WTC11 (cell line): ENCODE measurements around the gene EGFR. TPM values are rescaled to one million over a fixed set of nuclear protein-coding genes. Genes with fewer than 3 reads are reported as not detected.

Experiments
- ATAC-seq: fragments of 200-7000 bp; cut with Tn5 transposase; 2 replicates; pipeline ENCODE4 v1.10.0; 2021; ENCODE audit warnings: mild to moderate bottlenecking, moderate library complexity
- CTCF ChIA-PET: fragments of 300-600 bp; sonication (Branson Sonifier 250); formaldehyde crosslinking; loops from one replicate; lab custom pipeline; 2021; ENCODE audit warnings: antibody characterized with exemption; lab: Charles Lee
- POLR2A ChIA-PET: fragments of 350-600 bp; sonication (Branson Sonifier 250); formaldehyde crosslinking; loops from one replicate; lab custom pipeline; 2021; ENCODE audit warnings: antibody characterized with exemption; lab: Charles Lee
- DNase-seq: peaks from one replicate; pipeline ENCODE4 v3.0.0; 2021; ENCODE audit warnings: low spot score
- H3K27ac Mint-ChIP-seq: 2 replicates; pipeline ENCODE4 v1.8.0; 2021; ENCODE audit warnings: mixed read lengths
- H3K27me3 Mint-ChIP-seq: 2 replicates; pipeline ENCODE4 v1.8.0; 2021; ENCODE audit warnings: low read depth, mild to moderate bottlenecking, moderate library complexity, mixed read lengths
- H3K36me3 Mint-ChIP-seq: 2 replicates; pipeline ENCODE4 v1.8.0; 2021; ENCODE audit warnings: mixed read lengths
- H3K4me1 Mint-ChIP-seq: 2 replicates; pipeline ENCODE4 v1.8.0; 2022; ENCODE audit warnings: mixed read lengths
- H3K4me3 Mint-ChIP-seq: 2 replicates; pipeline ENCODE4 v1.8.0; 2021; ENCODE audit warnings: mild to moderate bottlenecking, moderate library complexity, mixed read lengths
- H3K9me3 Mint-ChIP-seq: 2 replicates; pipeline ENCODE4 v1.8.0; 2021; ENCODE audit warnings: mixed read lengths
- CREB1 ChIP-seq: sonication (generic); formaldehyde crosslinking; IDR thresholded peaks from 2 replicates; pipeline ENCODE4 v1.8.0; 2023; ENCODE audit warnings: mild to moderate bottlenecking, missing genetic modification reagents
- GTF2I ChIP-seq: fragments of 250-450 bp; sonication (Bioruptor Pico); conservative IDR thresholded peaks from 2 replicates; pipeline ENCODE4 v1.4.0; 2021; ENCODE audit warnings: mild to moderate bottlenecking
- MYBL2 ChIP-seq: sonication (generic); formaldehyde crosslinking; IDR thresholded peaks from 2 replicates; pipeline ENCODE4 v1.8.1; 2023; ENCODE audit warnings: mild to moderate bottlenecking, moderate library complexity, missing genetic modification reagents
- NFE2L1 ChIP-seq: sonication (generic); formaldehyde crosslinking; IDR thresholded peaks from 2 replicates; pipeline ENCODE4 v1.8.1; 2023; ENCODE audit warnings: missing genetic modification reagents
- RELA ChIP-seq: sonication (generic); formaldehyde crosslinking; IDR thresholded peaks from 2 replicates; pipeline ENCODE4 v1.8.1; 2022; ENCODE audit warnings: missing genetic modification reagents, mild to moderate bottlenecking, borderline replicate concordance
- RORB ChIP-seq: fragments of 250-450 bp; sonication (Bioruptor Pico); IDR thresholded peaks from 2 replicates; pipeline ENCODE4 v1.9.0; 2021; ENCODE audit warnings: mild to moderate bottlenecking
- SMAD4 ChIP-seq: sonication (generic); formaldehyde crosslinking; IDR thresholded peaks from 2 replicates; pipeline ENCODE4 v1.8.0; 2022; ENCODE audit warnings: mild to moderate bottlenecking, missing genetic modification reagents
- SP1 ChIP-seq: sonication (generic); formaldehyde crosslinking; conservative IDR thresholded peaks from 2 replicates; pipeline ENCODE4 v1.8.1; 2022; ENCODE audit warnings: missing genetic modification reagents
- ZNF121 ChIP-seq: sonication (generic); formaldehyde crosslinking; IDR thresholded peaks from 2 replicates; pipeline ENCODE4 v1.8.0; 2023; ENCODE audit warnings: missing genetic modification reagents
- ZNF138 ChIP-seq: sonication (generic); formaldehyde crosslinking; conservative IDR thresholded peaks from 2 replicates; pipeline ENCODE4 v1.8.1; 2022; ENCODE audit warnings: mild to moderate bottlenecking, moderate library complexity, missing genetic modification reagents
- ZNF219 ChIP-seq: sonication (generic); formaldehyde crosslinking; IDR thresholded peaks from 2 replicates; pipeline ENCODE4 v1.8.0; 2023; ENCODE audit warnings: missing genetic modification reagents, mild to moderate bottlenecking, borderline replicate concordance
- ZNF232 ChIP-seq: sonication (generic); formaldehyde crosslinking; IDR thresholded peaks from 2 replicates; pipeline ENCODE4 v1.8.0; 2022; ENCODE audit warnings: mild to moderate bottlenecking, missing genetic modification reagents
- ZNF396 ChIP-seq: fragments of 250-450 bp; sonication (Bioruptor Pico); IDR thresholded peaks from 2 replicates; pipeline ENCODE4 v1.8.0; 2021; ENCODE audit warnings: mild to moderate bottlenecking, moderate library complexity, borderline replicate concordance
- total RNA-seq: library from RNA; stranded (reverse); gene quantifications from 3 replicates; pipeline ENCODE4 v1.2.3, GENCODE V29; 2021
- TF ChIP-seq, protein P1 (sequence below): sonication (generic); formaldehyde crosslinking; IDR thresholded peaks from 2 replicates; pipeline ENCODE4 v1.8.1; 2023; ENCODE audit warnings: mild to moderate bottlenecking, missing genetic modification reagents, borderline replicate concordance
- TF ChIP-seq, protein P2 (sequence below): fragments of 250-450 bp; sonication (Bioruptor Pico); IDR thresholded peaks from 2 replicates; pipeline ENCODE4 v1.9.0; 2021; ENCODE audit warnings: mild to moderate bottlenecking, borderline replicate concordance
- TF ChIP-seq, protein P3 (sequence below): sonication (generic); formaldehyde crosslinking; IDR thresholded peaks from 2 replicates; pipeline ENCODE4 v1.8.0; 2022; ENCODE audit warnings: mild to moderate bottlenecking, missing genetic modification reagents
- TF ChIP-seq, protein P4 (sequence below): fragments of 250-450 bp; sonication (Bioruptor Pico); IDR thresholded peaks from 2 replicates; pipeline ENCODE4 v1.9.0; 2021; ENCODE audit warnings: mild to moderate bottlenecking
- TF ChIP-seq, protein P5 (sequence below): fragments of 200-600 bp; IDR thresholded peaks from 2 replicates; pipeline ENCODE4 v1.8.0; 2022; ENCODE audit warnings: antibody characterized with exemption
- TF ChIP-seq, protein P6 (sequence below): sonication (generic); formaldehyde crosslinking; IDR thresholded peaks from 2 replicates; pipeline ENCODE4 v1.8.1; 2023; ENCODE audit warnings: mild to moderate bottlenecking, missing genetic modification reagents

The EGFR gene
- total RNA-seq, 1 experiment from 2014 or later = 5.9 TPM

- TF ChIP-seq SP1 (CRISPR knock-in tag) = no peak
Observed at GRCh38 chr7:55013851-55014250, 5.0 kb upstream of the EGFR start (continued).

- ATAC-seq = no peak
- DNase-seq = no peak
- Mint-ChIP-seq H3K4me1 (peaks cover 5% of the 10 kb centered on the region; the same call in 1 of the 2 replicates), H3K36me3 (no peaks in the 10 kb centered on the region), H3K4me3 (no peak overlapping the region)
- ChIA-PET CTCF (interaction anchor here (0.7 to 1.2 kb wide), 2 partner anchors 228 to 234 kb away, joined by 3 read pairs; no protein-coding TSS in a partner anchor), POLR2A (no interaction called here)
- TF ChIP-seq MYBL2 (CRISPR knock-in tag) (no peak), NFE2L1 (CRISPR knock-in tag) (no peak), ZNF232 (CRISPR knock-in tag) (no peak), SMAD4 (CRISPR knock-in tag) (no peak), ZNF121 (no peak), ZNF219 (CRISPR knock-in tag) (no peak), CREB1 (CRISPR knock-in tag) (no peak), RORB (CRISPR knock-in tag) (no peak), ZNF396 (CRISPR knock-in tag) (no peak), RELA (CRISPR knock-in tag) (no peak), ZNF138 (CRISPR knock-in tag) (no peak), GTF2I (CRISPR knock-in tag) (no peak)
- TF ChIP-seq, protein P1, sequence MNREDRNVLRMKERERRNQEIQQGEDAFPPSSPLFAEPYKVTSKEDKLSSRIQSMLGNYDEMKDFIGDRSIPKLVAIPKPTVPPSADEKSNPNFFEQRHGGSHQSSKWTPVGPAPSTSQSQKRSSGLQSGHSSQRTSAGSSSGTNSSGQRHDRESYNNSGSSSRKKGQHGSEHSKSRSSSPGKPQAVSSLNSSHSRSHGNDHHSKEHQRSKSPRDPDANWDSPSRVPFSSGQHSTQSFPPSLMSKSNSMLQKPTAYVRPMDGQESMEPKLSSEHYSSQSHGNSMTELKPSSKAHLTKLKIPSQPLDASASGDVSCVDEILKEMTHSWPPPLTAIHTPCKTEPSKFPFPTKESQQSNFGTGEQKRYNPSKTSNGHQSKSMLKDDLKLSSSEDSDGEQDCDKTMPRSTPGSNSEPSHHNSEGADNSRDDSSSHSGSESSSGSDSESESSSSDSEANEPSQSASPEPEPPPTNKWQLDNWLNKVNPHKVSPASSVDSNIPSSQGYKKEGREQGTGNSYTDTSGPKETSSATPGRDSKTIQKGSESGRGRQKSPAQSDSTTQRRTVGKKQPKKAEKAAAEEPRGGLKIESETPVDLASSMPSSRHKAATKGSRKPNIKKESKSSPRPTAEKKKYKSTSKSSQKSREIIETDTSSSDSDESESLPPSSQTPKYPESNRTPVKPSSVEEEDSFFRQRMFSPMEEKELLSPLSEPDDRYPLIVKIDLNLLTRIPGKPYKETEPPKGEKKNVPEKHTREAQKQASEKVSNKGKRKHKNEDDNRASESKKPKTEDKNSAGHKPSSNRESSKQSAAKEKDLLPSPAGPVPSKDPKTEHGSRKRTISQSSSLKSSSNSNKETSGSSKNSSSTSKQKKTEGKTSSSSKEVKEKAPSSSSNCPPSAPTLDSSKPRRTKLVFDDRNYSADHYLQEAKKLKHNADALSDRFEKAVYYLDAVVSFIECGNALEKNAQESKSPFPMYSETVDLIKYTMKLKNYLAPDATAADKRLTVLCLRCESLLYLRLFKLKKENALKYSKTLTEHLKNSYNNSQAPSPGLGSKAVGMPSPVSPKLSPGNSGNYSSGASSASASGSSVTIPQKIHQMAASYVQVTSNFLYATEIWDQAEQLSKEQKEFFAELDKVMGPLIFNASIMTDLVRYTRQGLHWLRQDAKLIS (CRISPR knock-in tag) = no peak
- TF ChIP-seq, protein P2, sequence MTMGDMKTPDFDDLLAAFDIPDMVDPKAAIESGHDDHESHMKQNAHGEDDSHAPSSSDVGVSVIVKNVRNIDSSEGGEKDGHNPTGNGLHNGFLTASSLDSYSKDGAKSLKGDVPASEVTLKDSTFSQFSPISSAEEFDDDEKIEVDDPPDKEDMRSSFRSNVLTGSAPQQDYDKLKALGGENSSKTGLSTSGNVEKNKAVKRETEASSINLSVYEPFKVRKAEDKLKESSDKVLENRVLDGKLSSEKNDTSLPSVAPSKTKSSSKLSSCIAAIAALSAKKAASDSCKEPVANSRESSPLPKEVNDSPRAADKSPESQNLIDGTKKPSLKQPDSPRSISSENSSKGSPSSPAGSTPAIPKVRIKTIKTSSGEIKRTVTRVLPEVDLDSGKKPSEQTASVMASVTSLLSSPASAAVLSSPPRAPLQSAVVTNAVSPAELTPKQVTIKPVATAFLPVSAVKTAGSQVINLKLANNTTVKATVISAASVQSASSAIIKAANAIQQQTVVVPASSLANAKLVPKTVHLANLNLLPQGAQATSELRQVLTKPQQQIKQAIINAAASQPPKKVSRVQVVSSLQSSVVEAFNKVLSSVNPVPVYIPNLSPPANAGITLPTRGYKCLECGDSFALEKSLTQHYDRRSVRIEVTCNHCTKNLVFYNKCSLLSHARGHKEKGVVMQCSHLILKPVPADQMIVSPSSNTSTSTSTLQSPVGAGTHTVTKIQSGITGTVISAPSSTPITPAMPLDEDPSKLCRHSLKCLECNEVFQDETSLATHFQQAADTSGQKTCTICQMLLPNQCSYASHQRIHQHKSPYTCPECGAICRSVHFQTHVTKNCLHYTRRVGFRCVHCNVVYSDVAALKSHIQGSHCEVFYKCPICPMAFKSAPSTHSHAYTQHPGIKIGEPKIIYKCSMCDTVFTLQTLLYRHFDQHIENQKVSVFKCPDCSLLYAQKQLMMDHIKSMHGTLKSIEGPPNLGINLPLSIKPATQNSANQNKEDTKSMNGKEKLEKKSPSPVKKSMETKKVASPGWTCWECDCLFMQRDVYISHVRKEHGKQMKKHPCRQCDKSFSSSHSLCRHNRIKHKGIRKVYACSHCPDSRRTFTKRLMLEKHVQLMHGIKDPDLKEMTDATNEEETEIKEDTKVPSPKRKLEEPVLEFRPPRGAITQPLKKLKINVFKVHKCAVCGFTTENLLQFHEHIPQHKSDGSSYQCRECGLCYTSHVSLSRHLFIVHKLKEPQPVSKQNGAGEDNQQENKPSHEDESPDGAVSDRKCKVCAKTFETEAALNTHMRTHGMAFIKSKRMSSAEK = no peak
- TF ChIP-seq, protein P3, sequence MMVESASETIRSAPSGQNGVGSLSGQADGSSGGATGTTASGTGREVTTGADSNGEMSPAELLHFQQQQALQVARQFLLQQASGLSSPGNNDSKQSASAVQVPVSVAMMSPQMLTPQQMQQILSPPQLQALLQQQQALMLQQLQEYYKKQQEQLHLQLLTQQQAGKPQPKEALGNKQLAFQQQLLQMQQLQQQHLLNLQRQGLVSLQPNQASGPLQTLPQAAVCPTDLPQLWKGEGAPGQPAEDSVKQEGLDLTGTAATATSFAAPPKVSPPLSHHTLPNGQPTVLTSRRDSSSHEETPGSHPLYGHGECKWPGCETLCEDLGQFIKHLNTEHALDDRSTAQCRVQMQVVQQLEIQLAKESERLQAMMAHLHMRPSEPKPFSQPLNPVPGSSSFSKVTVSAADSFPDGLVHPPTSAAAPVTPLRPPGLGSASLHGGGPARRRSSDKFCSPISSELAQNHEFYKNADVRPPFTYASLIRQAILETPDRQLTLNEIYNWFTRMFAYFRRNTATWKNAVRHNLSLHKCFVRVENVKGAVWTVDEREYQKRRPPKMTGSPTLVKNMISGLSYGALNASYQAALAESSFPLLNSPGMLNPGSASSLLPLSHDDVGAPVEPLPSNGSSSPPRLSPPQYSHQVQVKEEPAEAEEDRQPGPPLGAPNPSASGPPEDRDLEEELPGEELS = no peak
- TF ChIP-seq, protein P4, sequence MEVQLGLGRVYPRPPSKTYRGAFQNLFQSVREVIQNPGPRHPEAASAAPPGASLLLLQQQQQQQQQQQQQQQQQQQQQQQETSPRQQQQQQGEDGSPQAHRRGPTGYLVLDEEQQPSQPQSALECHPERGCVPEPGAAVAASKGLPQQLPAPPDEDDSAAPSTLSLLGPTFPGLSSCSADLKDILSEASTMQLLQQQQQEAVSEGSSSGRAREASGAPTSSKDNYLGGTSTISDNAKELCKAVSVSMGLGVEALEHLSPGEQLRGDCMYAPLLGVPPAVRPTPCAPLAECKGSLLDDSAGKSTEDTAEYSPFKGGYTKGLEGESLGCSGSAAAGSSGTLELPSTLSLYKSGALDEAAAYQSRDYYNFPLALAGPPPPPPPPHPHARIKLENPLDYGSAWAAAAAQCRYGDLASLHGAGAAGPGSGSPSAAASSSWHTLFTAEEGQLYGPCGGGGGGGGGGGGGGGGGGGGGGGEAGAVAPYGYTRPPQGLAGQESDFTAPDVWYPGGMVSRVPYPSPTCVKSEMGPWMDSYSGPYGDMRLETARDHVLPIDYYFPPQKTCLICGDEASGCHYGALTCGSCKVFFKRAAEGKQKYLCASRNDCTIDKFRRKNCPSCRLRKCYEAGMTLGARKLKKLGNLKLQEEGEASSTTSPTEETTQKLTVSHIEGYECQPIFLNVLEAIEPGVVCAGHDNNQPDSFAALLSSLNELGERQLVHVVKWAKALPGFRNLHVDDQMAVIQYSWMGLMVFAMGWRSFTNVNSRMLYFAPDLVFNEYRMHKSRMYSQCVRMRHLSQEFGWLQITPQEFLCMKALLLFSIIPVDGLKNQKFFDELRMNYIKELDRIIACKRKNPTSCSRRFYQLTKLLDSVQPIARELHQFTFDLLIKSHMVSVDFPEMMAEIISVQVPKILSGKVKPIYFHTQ (CRISPR knock-in tag) = no peak
- TF ChIP-seq, protein P5, sequence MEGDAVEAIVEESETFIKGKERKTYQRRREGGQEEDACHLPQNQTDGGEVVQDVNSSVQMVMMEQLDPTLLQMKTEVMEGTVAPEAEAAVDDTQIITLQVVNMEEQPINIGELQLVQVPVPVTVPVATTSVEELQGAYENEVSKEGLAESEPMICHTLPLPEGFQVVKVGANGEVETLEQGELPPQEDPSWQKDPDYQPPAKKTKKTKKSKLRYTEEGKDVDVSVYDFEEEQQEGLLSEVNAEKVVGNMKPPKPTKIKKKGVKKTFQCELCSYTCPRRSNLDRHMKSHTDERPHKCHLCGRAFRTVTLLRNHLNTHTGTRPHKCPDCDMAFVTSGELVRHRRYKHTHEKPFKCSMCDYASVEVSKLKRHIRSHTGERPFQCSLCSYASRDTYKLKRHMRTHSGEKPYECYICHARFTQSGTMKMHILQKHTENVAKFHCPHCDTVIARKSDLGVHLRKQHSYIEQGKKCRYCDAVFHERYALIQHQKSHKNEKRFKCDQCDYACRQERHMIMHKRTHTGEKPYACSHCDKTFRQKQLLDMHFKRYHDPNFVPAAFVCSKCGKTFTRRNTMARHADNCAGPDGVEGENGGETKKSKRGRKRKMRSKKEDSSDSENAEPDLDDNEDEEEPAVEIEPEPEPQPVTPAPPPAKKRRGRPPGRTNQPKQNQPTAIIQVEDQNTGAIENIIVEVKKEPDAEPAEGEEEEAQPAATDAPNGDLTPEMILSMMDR = no peak
- TF ChIP-seq, protein P6, sequence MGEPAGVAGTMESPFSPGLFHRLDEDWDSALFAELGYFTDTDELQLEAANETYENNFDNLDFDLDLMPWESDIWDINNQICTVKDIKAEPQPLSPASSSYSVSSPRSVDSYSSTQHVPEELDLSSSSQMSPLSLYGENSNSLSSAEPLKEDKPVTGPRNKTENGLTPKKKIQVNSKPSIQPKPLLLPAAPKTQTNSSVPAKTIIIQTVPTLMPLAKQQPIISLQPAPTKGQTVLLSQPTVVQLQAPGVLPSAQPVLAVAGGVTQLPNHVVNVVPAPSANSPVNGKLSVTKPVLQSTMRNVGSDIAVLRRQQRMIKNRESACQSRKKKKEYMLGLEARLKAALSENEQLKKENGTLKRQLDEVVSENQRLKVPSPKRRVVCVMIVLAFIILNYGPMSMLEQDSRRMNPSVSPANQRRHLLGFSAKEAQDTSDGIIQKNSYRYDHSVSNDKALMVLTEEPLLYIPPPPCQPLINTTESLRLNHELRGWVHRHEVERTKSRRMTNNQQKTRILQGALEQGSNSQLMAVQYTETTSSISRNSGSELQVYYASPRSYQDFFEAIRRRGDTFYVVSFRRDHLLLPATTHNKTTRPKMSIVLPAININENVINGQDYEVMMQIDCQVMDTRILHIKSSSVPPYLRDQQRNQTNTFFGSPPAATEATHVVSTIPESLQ (CRISPR knock-in tag) = no peak
- TF ChIP-seq, all 79 proteins: peak for 0
- no peak overlapping the region for H3K27ac Mint-ChIP-seq
- H3K9me3 Mint-ChIP-seq = no peaks in the 10 kb centered on the region
- H3K27me3 Mint-ChIP-seq = peaks cover 54% of the 10 kb centered on the region
Observed at GRCh38 chr7:55016061-55016745, 2.6 kb upstream of the EGFR start.
